GM12864 (cell line): Measurements from ENCODE around the gene SYNE1.
"Not testable (repeated sequence)": the region's sequence is repeated elsewhere in the genome, so short reads cannot be mapped to it uniquely, and the experiment has no call there.

Experiments
- DNase-seq: peaks from one replicate; pipeline ENCODE4 v3.0.0-alpha.2; 2011; ENCODE audit warnings: low read depth
- H3K4me3 ChIP-seq: 2 replicates; pipeline ENCODE4 v1.5.1; 2011; ENCODE audit warnings: mild to moderate bottlenecking, low read depth, low read length, control low read depth
- TF ChIP-seq, protein P1 (sequence below): IDR thresholded peaks from 2 replicates; pipeline ENCODE4 v1.5.1; 2011; ENCODE audit warnings: low read depth, mild to moderate bottlenecking, moderate library complexity, low read length, control low read depth, inconsistent platforms; ENCODE audit errors: missing control alignments

SYNE1 gene

DNA sequence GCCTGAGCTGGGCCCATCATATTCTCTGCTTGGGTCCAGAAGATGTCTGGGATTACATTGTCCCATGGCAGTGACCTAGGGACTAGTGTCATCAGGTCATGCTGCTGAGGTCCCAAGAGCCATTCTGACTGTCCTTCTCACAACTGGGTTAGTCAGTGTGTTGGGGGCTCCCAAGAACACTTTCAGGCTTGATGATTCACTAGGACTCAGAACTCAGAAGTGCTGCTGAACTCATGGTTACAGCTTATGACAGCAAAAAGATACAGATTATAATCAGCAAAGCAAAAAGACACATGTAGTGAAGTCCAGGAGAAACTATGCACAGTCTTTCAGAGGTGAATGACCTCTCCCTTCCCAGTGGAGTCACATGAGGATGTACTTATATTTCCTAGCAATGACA, 107.8 kb downstream of the SYNE1 start:
- H3K4me3 ChIP-seq: no peak overlapping the region
- DNase-seq: no peak
- TF ChIP-seq, protein P1, sequence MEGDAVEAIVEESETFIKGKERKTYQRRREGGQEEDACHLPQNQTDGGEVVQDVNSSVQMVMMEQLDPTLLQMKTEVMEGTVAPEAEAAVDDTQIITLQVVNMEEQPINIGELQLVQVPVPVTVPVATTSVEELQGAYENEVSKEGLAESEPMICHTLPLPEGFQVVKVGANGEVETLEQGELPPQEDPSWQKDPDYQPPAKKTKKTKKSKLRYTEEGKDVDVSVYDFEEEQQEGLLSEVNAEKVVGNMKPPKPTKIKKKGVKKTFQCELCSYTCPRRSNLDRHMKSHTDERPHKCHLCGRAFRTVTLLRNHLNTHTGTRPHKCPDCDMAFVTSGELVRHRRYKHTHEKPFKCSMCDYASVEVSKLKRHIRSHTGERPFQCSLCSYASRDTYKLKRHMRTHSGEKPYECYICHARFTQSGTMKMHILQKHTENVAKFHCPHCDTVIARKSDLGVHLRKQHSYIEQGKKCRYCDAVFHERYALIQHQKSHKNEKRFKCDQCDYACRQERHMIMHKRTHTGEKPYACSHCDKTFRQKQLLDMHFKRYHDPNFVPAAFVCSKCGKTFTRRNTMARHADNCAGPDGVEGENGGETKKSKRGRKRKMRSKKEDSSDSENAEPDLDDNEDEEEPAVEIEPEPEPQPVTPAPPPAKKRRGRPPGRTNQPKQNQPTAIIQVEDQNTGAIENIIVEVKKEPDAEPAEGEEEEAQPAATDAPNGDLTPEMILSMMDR: no peak

DNA sequence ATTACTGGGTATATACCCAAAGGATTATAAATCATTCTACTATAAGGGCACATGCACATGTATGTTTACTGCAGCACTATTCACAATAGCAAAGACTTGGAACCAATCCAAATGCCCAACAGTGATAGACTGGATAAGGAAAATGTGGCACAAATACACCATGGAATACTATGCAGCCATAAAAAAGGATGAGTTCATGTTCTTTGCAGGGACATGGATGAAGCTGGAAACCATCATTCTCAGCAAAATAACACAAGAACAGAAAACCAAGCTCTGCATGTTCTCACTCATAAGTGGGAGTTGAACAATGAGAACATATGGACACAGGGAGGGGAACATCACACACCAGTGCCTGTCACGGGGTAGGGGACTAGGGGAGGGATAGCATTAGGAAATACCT, 123.0 kb downstream of the SYNE1 start:
- DNase-seq, H3K4me3 ChIP-seq: not testable (repeated sequence)

DNA sequence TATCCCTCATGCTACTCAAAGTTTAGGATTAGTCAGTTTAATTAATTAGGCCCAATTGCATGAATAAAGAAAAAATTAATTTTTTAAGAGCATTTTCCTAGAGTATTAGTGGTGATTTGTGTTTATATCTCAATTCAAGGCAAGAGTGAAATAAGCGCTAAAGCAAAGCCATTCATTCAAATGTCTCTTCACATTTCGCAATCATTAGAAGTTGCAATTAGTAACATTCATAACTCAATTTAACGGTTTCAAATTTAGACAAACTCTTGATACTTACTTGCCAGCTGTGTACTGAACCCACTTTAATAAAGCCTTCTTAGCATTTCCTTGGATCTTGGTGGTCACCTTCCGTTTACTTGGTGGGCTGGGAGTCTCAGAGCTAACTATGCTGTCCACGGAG, 127.2 kb downstream of the SYNE1 start:
- TF ChIP-seq, protein P1: no peak
- no peak overlapping the region for H3K4me3 ChIP-seq
- DNase-seq: no peak

DNA sequence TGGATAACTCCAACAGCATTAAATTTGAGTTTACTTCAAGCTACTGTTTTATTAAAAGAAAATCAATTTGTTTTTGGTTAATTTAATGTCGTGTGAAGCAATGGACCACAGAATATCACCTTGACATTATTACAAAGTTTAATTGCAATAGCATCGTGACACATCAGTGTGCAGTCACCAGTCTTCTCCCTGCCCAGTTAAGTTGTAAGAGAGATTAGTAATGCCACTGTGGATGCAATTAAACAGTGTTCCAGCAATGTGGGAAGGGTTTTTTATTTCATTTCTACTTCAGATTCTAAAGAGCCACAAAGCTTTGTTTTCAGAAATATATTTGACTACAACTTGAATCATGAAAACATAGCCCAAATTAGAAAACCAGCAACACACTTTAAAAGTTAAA, 128.7 kb downstream of the SYNE1 start:
- no peak overlapping the region for H3K4me3 ChIP-seq
- TF ChIP-seq, protein P1: no peak
- DNase-seq: no peak

DNA sequence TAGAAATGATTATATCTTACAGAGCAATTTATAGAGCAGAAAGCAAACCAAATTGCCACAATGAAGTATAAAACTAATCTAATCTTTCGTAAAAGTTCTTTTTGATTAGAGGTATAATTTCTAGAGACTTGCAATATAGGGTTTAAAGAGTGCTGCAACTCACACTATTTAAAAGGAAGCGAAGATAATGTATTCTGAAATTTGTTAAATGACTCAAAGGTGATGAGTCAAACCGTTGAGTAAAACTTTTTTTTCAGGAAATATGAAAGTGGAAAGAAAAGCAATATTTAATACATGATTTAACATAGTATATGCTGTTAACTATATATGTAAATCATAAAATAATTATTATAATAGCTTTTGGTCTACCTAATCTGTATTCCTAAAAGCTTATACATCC, 133.6 kb downstream of the SYNE1 start:
- TF ChIP-seq, protein P1: no peak
- no peak overlapping the region for H3K4me3 ChIP-seq
- DNase-seq: no peak

DNA sequence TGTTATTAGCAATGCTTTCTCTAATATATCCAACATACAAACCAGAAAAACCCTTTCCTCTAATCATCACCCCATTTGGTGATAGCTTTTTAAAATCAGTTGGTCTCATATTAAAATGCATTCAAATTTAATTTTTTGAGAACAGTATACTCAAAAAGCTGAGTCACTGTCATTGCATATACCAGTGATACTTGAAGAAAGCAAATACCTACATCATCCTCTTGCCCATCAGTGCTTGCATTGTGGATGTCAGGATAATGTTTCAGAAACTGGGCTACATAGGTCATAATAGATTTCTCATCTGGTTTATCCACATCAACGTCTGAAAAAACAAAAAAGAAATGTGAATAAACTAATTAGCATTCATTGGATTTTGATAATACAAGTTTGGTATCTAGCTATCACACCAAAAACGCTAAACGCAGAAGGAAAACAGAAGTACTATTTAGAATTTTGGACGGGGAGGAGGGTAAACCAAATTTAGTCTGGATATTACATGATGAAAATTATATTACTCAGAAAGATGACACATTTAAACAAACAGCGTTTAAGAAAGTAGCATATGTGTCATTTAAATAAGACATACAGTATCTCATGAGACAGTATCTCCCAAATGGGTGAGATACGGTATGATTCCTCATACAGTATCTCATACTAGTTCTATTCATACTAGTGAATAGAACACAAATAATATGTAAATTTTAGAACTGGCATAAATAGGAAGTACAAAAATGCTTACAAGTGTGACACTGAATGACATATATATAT, 134.6 kb downstream of the SYNE1 start:
- DNase-seq: no peak
- H3K4me3 ChIP-seq: no peak overlapping the region
- TF ChIP-seq, protein P1: no peak

DNA sequence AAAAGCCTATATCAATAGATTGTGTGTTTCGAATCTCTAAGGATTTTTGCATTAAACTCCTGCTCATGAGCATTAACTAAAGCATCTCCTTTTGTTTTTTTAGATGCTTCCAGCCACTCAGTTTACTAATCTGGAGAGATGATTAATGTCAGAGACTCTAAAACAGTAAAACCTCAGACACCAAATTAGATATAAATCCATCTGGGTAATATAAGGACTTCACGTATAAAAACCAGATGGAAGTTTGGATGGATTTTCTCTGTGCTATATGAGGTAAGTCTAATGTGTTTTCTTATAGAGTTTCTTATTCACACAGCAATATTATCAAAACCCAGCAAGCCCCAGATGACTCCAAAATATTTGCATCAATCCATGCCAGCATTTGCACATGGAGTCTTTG, 137.2 kb downstream of the SYNE1 start:
- TF ChIP-seq, protein P1: no peak
- no peak for DNase-seq
- no peak overlapping the region for H3K4me3 ChIP-seq

DNA sequence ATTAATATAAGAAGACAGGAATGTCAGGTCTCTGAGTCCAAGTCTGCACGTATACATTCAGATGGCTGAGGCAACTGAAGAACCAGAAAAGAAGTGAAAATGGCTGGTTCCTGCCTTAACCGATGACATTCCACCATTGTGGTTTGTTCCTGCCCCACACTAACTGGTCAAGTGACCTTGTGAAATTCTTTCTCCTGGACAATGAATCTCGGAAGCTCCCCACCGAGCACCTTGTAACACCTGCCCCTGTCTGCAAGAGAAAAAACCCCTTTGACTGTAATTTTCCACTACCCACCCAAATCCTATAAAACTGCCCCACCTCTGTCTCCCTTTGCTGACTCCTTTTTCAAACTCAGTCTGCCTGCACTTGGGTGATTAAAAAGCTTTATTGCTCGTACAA, 140.4 kb downstream of the SYNE1 start:
- TF ChIP-seq, protein P1: no peak
- no peak for DNase-seq
- no peak overlapping the region for H3K4me3 ChIP-seq

DNA sequence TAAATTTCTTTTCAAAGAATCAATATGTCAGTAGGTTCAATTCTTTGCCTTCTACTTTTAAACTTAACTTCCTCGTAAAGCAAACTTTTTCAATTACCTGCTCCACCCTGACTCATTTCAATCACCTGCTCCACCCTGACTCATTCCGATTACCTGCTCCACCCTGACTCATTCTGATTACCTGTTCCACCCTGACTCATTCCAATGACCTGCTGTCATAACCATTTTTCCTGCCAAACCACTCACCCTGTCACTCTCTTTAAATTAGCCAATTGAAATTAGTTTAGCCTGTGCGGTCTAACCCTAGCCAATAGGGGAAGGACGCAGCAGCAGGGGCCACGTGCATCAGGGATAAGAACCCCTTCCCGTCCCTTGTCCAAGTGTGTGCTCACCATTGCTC, 141.7 kb downstream of the SYNE1 start:
- H3K4me3 ChIP-seq, DNase-seq: not testable (repeated sequence)

DNA sequence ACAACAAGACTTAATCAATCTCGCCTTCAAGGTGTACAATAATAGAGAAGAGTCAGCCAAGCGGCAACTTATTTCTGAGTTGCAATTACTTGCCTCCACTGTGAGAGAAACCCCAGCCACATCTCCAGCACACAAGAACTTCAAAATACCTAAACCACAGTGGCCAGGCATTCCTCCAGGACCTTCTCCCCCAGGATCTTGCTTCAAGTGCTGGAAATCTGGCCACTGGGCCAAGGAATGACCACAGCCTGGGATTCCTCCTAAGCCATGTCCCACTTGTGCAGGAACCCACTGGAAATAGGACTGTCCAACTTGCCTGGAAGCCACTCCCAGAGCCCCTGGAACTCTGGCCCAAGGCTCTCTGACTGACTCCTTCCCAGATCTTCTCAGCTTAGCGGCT, 144.9 kb downstream of the SYNE1 start:
- H3K4me3 ChIP-seq, DNase-seq: not testable (repeated sequence)

DNA sequence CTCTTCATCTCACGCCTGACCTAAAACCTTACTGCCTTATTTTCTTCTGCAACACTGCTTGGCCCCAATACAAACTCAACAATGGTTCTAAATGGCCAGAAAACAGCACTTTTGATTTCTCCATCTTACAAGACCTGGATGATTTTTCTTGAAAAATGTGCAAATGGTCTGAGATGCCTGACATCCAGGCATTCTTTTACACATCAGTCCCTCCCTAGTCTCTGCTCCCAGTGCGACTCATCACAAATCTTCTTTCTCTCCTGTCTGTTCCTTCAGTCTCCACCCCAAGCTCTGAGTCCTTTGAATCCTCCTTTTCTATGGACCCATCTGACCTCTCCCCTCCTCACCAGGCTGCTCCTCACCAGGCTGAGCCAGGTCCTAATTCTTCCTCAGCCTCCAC, 145.7 kb downstream of the SYNE1 start:
- not testable (repeated sequence) for DNase-seq, H3K4me3 ChIP-seq
